Measurements from ENCODE around the gene ELF3. TPM values are rescaled to one million over a fixed set of nuclear protein-coding genes. Genes with fewer than 3 reads are reported as not detected.

The ELF3 gene
- total and polyA plus RNA-seq, 2 of the 13 experiments (the other 11 are each of a cell fraction or from before 2014, with no cell fraction given): 11.5 to 55.1 TPM

DNA sequence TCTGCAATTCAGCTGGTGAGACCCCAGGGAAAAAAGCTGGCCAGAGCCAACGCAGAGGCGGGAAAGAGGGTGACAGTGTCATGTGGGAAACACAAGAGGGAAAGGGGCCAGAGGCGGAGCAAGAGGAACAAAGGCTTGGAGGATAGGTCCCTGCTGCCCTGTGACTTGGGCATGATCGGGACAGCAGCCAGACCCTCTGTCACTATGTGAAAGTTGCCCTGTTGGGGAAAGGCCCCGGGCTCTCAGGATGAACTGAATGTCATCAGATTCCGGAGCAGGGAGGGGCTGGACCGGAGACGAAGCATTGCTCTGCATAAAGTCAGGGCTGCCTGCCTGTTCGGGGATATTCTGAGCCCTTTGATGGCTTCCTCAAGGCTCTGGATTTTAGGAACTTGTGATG, 5.7 kb upstream of the ELF3 start:
- CTCF ChIA-PET (ENCODE audit: low intra/inter-chr PET ratio, low total read pairs): interaction anchor here (2.0 to 3.9 kb wide), 2 partner anchors 86 to 114 kb away, joined by 6 to 40 read pairs; no protein-coding TSS in a partner anchor
- in situ Hi-C loops (cut with HindIII; ENCODE audit: extremely low pct_ligation_motif_present, low pct_unique_long_range_greater_than_20kb): no loop called here
- TF ChIP-seq FOSL2 (CRISPR knock-in tag; IDR thresholded peaks at IDR 0.05): no peak
- TF ChIP-seq, protein P1, sequence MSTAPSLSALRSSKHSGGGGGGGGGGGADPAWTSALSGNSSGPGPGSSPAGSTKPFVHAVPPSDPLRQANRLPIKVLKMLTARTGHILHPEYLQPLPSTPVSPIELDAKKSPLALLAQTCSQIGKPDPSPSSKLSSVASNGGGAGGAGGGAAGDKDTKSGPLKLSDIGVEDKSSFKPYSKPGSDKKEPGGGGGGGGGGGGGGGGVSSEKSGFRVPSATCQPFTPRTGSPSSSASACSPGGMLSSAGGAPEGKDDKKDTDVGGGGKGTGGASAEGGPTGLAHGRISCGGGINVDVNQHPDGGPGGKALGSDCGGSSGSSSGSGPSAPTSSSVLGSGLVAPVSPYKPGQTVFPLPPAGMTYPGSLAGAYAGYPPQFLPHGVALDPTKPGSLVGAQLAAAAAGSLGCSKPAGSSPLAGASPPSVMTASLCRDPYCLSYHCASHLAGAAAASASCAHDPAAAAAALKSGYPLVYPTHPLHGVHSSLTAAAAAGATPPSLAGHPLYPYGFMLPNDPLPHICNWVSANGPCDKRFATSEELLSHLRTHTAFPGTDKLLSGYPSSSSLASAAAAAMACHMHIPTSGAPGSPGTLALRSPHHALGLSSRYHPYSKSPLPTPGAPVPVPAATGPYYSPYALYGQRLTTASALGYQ (CRISPR knock-in tag; IDR thresholded peaks at IDR 0.05): no peak
- TF ChIP-seq ZNF557 (CRISPR knock-in tag; IDR thresholded peaks at IDR 0.05): no peak
- TF ChIP-seq THYN1 (CRISPR knock-in tag; IDR thresholded peaks at IDR 0.05; ENCODE audit: borderline replicate concordance, low read depth): no peak
- no peak for TF ChIP-seq ZNF766 (CRISPR knock-in tag; IDR thresholded peaks at IDR 0.05; ENCODE audit: borderline replicate concordance)
- no peak for TF ChIP-seq ZNF558 (CRISPR knock-in tag; IDR thresholded peaks at IDR 0.05; ENCODE audit: borderline replicate concordance)
- TF ChIP-seq NFYC (CRISPR knock-in tag; IDR thresholded peaks at IDR 0.05): no peak
- no peak for TF ChIP-seq MAZ (IDR thresholded peaks at IDR 0.05; ENCODE audit: borderline replicate concordance, low read depth, low read length)
- no peak for TF ChIP-seq MAZ (CRISPR knock-in tag; IDR thresholded peaks at IDR 0.05; ENCODE audit: low read depth)
- TF ChIP-seq ARID2 (CRISPR knock-in tag; IDR thresholded peaks at IDR 0.05; ENCODE audit: borderline replicate concordance): no peak
- no peak for TF ChIP-seq SP2 (CRISPR knock-in tag; IDR thresholded peaks at IDR 0.05)
- Histone ChIP-seq H3K9ac (ENCODE audit: insufficient read depth, low read depth, low read length) (no peak overlapping the region), H3K4me1 (ENCODE audit: insufficient read depth, low read length) (peaks cover 40% of the 10 kb centered on the region), H4K20me1 (ENCODE audit: insufficient read depth, low read length) (peaks cover 13% of the 10 kb centered on the region; the same call in 1 of the 2 replicates), H3K4me3 (replicated peaks in 1 of 3; ENCODE audit: insufficient read depth in 1 of 3, low read depth in 2 of 3, low read length in 3 of 3) (no peak overlapping the region), H3K9me3 (ENCODE audit: low read length) (no peaks in the 10 kb centered on the region), H3K4me2 (ENCODE audit: low read depth, low read length) (no peak overlapping the region), H3K27ac (ENCODE audit: extremely low read length, insufficient read depth, low read length) (no peak overlapping the region), H3K36me3 (replicated peaks in 1 of 2; ENCODE audit: control insufficient read depth in 1 of 2, insufficient read depth in 2 of 2, low read length in 2 of 2) (peaks cover 16 to 58% of the 10 kb centered on the region in 2 experiments), H2AFZ (ENCODE audit: low read length) (no peak overlapping the region), H3K27me3 (ENCODE audit: control insufficient read depth in 1 of 2, insufficient read depth in 2 of 2, low read length in 2 of 2) (no peaks in the 10 kb centered on the region), H3K79me2 (ENCODE audit: insufficient read depth, low read length) (peaks cover 8% of the 10 kb centered on the region)
- intact Hi-C loops (cut with micrococcal nuclease; ENCODE audit: unreplicated experiment): no loop called here
- no TSS peak for BruUV-seq (replicated peaks)
- POLR2A ChIA-PET: no interaction called here
- FAIRE-seq (no peak), DNase-seq (ENCODE audit: low spot score) (no peak), ATAC-seq (no peak)
- 92% methylated on average over 9 of the region's 9 CpGs for WGBS (ENCODE audit: low lambda C conversion rate)
